ENCODE measurements around the gene ELF1. TPM values are rescaled to one million over a fixed set of nuclear protein-coding genes. Genes with fewer than 3 reads are reported as not detected.

The ELF1 gene
- total and polyA plus RNA-seq, 2 experiments from 2014 or later, result 7.0 to 12.7 TPM

DNA sequence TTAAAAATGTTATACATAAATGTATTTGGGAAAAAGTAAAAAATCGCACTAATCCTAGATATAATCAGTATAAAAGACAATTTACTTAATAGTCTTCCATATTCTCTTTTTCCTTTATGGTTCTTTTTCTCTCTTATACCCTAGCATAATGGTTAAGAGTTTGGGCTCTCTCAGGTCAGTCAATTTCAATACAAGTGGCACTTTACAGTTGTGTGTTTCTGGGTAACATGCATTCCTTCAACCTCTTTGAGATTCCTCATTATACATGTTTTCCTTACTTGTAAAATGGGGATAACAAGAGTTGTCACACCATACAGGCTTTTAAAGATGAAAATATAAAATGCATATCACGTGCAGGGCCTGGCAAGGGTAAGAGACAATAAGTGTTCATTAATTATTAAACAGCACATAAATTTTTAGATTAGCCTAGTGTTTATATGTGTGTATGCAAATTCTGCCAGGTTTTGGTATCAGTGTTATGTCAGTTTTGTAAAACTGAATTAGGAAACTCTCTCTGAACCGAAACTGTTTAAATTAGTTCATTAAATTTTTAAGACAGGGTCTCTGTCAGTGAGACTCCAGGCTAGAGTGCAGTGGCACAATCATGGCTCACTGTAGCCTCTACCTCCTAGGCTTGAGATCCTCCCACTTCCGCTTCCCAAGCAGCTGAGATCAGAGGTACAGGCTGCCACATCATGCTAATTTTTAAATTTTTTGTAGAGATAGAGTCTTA, 49.8 kb downstream of the ELF1 start:
- H3K79me2 ChIP-seq (replicated peaks; ENCODE audit: insufficient read depth), result no peaks in the 10 kb centered on the region; the same call in 1 of the 2 replicates
- no peaks in the 10 kb centered on the region for H4K20me1 ChIP-seq (replicated peaks; ENCODE audit: insufficient read depth)
- H3K4me1 Mint-ChIP-seq, result no peaks in the 10 kb centered on the region

More for the DNA sequence above, 49.8 kb downstream of the ELF1 start:
- H3K27me3 ChIP-seq (ENCODE audit: insufficient read depth), result no peaks in the 10 kb centered on the region
- ATAC-seq (no peak), DNase-seq (ENCODE audit: low spot score) (no peak)
- no peaks in the 10 kb centered on the region for H3K36me3 Mint-ChIP-seq (ENCODE audit: low read depth)
- H3K36me3 ChIP-seq (ENCODE audit: insufficient read depth), result no peaks in the 10 kb centered on the region
- H3K27me3 Mint-ChIP-seq (ENCODE audit: insufficient read depth, low read depth, poor library complexity), result no peaks in the 10 kb centered on the region
- H3K27ac Mint-ChIP-seq, result no peak overlapping the region
- H3K27ac ChIP-seq (ENCODE audit: low read depth), result no peak overlapping the region
- H3K9me3 Mint-ChIP-seq, result no peaks in the 10 kb centered on the region
- no peaks in the 10 kb centered on the region for H3F3A ChIP-seq (replicated peaks; ENCODE audit: low read depth)
- no peaks in the 10 kb centered on the region for H3K9me2 ChIP-seq (ENCODE audit: insufficient read depth)
- H3K4me3 Mint-ChIP-seq, result no peak overlapping the region
- no peak overlapping the region for H2AFZ ChIP-seq
- H3K4me2 ChIP-seq, result no peak overlapping the region
- no peak overlapping the region for H3K4me3 ChIP-seq
- TF ChIP-seq JUNB (IDR thresholded peaks at IDR 0.05; ENCODE audit: unreplicated experiment), result no peak
- TF ChIP-seq, protein P1, sequence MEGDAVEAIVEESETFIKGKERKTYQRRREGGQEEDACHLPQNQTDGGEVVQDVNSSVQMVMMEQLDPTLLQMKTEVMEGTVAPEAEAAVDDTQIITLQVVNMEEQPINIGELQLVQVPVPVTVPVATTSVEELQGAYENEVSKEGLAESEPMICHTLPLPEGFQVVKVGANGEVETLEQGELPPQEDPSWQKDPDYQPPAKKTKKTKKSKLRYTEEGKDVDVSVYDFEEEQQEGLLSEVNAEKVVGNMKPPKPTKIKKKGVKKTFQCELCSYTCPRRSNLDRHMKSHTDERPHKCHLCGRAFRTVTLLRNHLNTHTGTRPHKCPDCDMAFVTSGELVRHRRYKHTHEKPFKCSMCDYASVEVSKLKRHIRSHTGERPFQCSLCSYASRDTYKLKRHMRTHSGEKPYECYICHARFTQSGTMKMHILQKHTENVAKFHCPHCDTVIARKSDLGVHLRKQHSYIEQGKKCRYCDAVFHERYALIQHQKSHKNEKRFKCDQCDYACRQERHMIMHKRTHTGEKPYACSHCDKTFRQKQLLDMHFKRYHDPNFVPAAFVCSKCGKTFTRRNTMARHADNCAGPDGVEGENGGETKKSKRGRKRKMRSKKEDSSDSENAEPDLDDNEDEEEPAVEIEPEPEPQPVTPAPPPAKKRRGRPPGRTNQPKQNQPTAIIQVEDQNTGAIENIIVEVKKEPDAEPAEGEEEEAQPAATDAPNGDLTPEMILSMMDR (conservative IDR thresholded peaks at IDR 0.05; ENCODE audit: low read depth in 2 of 2), result no peak
- TF ChIP-seq, protein P2, sequence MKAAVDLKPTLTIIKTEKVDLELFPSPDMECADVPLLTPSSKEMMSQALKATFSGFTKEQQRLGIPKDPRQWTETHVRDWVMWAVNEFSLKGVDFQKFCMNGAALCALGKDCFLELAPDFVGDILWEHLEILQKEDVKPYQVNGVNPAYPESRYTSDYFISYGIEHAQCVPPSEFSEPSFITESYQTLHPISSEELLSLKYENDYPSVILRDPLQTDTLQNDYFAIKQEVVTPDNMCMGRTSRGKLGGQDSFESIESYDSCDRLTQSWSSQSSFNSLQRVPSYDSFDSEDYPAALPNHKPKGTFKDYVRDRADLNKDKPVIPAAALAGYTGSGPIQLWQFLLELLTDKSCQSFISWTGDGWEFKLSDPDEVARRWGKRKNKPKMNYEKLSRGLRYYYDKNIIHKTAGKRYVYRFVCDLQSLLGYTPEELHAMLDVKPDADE (IDR thresholded peaks at IDR 0.05), result no peak
- no peak for TF ChIP-seq STAT1 (IDR thresholded peaks at IDR 0.05; ENCODE audit: unreplicated experiment)
- TF ChIP-seq CREB1 (CRISPR knock-in tag; IDR thresholded peaks at IDR 0.05; ENCODE audit: low read depth), result no peak
- no peak for TF ChIP-seq ZNF114 (CRISPR knock-in tag; IDR thresholded peaks at IDR 0.05)
- no peak for TF ChIP-seq EZH2phosphoT487 (IDR thresholded peaks at IDR 0.05; ENCODE audit: unreplicated experiment)
- TF ChIP-seq, protein P3, sequence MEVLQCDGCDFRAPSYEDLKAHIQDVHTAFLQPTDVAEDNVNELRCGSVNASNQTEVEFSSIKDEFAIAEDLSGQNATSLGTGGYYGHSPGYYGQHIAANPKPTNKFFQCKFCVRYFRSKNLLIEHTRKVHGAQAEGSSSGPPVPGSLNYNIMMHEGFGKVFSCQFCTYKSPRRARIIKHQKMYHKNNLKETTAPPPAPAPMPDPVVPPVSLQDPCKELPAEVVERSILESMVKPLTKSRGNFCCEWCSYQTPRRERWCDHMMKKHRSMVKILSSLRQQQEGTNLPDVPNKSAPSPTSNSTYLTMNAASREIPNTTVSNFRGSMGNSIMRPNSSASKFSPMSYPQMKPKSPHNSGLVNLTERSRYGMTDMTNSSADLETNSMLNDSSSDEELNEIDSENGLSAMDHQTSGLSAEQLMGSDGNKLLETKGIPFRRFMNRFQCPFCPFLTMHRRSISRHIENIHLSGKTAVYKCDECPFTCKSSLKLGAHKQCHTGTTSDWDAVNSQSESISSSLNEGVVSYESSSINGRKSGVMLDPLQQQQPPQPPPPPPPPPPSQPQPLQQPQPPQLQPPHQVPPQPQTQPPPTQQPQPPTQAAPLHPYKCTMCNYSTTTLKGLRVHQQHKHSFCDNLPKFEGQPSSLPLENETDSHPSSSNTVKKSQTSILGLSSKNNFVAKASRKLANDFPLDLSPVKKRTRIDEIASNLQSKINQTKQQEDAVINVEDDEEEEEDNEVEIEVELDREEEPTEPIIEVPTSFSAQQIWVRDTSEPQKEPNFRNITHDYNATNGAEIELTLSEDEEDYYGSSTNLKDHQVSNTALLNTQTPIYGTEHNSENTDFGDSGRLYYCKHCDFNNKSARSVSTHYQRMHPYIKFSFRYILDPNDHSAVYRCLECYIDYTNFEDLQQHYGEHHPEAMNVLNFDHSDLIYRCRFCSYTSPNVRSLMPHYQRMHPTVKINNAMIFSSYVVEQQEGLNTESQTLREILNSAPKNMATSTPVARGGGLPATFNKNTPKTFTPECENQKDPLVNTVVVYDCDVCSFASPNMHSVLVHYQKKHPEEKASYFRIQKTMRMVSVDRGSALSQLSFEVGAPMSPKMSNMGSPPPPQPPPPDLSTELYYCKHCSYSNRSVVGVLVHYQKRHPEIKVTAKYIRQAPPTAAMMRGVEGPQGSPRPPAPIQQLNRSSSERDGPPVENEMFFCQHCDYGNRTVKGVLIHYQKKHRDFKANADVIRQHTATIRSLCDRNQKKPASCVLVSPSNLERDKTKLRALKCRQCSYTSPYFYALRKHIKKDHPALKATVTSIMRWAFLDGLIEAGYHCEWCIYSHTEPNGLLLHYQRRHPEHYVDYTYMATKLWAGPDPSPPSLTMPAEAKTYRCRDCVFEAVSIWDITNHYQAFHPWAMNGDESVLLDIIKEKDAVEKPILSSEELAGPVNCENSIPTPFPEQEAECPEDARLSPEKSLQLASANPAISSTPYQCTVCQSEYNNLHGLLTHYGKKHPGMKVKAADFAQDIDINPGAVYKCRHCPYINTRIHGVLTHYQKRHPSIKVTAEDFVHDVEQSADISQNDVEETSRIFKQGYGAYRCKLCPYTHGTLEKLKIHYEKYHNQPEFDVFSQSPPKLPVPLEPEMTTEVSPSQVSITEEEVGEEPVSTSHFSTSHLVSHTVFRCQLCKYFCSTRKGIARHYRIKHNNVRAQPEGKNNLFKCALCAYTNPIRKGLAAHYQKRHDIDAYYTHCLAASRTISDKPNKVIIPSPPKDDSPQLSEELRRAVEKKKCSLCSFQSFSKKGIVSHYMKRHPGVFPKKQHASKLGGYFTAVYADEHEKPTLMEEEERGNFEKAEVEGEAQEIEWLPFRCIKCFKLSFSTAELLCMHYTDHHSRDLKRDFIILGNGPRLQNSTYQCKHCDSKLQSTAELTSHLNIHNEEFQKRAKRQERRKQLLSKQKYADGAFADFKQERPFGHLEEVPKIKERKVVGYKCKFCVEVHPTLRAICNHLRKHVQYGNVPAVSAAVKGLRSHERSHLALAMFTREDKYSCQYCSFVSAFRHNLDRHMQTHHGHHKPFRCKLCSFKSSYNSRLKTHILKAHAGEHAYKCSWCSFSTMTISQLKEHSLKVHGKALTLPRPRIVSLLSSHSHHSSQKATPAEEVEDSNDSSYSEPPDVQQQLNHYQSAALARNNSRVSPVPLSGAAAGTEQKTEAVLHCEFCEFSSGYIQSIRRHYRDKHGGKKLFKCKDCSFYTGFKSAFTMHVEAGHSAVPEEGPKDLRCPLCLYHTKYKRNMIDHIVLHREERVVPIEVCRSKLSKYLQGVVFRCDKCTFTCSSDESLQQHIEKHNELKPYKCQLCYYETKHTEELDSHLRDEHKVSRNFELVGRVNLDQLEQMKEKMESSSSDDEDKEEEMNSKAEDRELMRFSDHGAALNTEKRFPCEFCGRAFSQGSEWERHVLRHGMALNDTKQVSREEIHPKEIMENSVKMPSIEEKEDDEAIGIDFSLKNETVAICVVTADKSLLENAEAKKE (CRISPR knock-in tag; IDR thresholded peaks at IDR 0.05), result no peak
- no peak for TF ChIP-seq POLR2AphosphoS5 (IDR thresholded peaks at IDR 0.05; ENCODE audit: low read depth)
- TF ChIP-seq, protein P4, sequence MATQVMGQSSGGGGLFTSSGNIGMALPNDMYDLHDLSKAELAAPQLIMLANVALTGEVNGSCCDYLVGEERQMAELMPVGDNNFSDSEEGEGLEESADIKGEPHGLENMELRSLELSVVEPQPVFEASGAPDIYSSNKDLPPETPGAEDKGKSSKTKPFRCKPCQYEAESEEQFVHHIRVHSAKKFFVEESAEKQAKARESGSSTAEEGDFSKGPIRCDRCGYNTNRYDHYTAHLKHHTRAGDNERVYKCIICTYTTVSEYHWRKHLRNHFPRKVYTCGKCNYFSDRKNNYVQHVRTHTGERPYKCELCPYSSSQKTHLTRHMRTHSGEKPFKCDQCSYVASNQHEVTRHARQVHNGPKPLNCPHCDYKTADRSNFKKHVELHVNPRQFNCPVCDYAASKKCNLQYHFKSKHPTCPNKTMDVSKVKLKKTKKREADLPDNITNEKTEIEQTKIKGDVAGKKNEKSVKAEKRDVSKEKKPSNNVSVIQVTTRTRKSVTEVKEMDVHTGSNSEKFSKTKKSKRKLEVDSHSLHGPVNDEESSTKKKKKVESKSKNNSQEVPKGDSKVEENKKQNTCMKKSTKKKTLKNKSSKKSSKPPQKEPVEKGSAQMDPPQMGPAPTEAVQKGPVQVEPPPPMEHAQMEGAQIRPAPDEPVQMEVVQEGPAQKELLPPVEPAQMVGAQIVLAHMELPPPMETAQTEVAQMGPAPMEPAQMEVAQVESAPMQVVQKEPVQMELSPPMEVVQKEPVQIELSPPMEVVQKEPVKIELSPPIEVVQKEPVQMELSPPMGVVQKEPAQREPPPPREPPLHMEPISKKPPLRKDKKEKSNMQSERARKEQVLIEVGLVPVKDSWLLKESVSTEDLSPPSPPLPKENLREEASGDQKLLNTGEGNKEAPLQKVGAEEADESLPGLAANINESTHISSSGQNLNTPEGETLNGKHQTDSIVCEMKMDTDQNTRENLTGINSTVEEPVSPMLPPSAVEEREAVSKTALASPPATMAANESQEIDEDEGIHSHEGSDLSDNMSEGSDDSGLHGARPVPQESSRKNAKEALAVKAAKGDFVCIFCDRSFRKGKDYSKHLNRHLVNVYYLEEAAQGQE (IDR thresholded peaks at IDR 0.05; ENCODE audit: unreplicated experiment), result no peak
- TF ChIP-seq ZNF331 (CRISPR knock-in tag; IDR thresholded peaks at IDR 0.05; ENCODE audit: low read depth), result no peak
- TF ChIP-seq EZH2 (IDR thresholded peaks at IDR 0.05; ENCODE audit: low read depth, unreplicated experiment), result no peak
- no peak for TF ChIP-seq NANOG (IDR thresholded peaks at IDR 0.05; ENCODE audit: borderline replicate concordance)
- no peaks in the 10 kb centered on the region for H3K4me1 ChIP-seq (ENCODE audit: insufficient read depth)
